HG03469 (cell line): ENCODE results near the gene USP53.
"Not testable (repeated sequence)": the region's sequence is repeated elsewhere in the genome, so short reads cannot be mapped to it uniquely, and the experiment has no call there.

ENCODE experiments used
- ATAC-seq: cut with Tn5 transposase; IDR thresholded peaks from one replicate; pipeline ENCODE4 v1.9.1; 2021; ENCODE audit warnings: mild to moderate bottlenecking, moderate library complexity, moderate number of reproducible peaks; ENCODE audit not compliant: unreplicated experiment

The USP53 gene

GRCh38 chr4:119266153-119266552 lies 53.6 kb downstream of the USP53 start:
- no peak for ATAC-seq

GRCh38 chr4:119268466-119268865 lies 56.0 kb downstream of the USP53 start:
- ATAC-seq, result no peak

- ATAC-seq, result no peak
These were observed 59.0 kb downstream of the USP53 start for GRCh38 chr4:119271361-119272085.

GRCh38 chr4:119279541-119279940 lies 67.0 kb downstream of the USP53 start:
- ATAC-seq, result not testable (repeated sequence)

GRCh38 chr4:119279945-119280344 lies 67.4 kb downstream of the USP53 start:
- ATAC-seq, result not testable (repeated sequence)

- no peak for ATAC-seq
These were observed 68.9 kb downstream of the USP53 start for GRCh38 chr4:119281393-119281792.

- peak; percentile 73 for ATAC-seq
These were observed 72.6 kb downstream of the USP53 start for GRCh38 chr4:119284876-119285780.

- ATAC-seq, result no peak
These were observed 74.0 kb downstream of the USP53 start for GRCh38 chr4:119286377-119287002.

GRCh38 chr4:119289313-119289712 lies 76.8 kb downstream of the USP53 start:
- no peak for ATAC-seq

- ATAC-seq, result no peak
These were observed 78.1 kb downstream of the USP53 start for GRCh38 chr4:119290598-119290997.

GRCh38 chr4:119296356-119296755 lies 83.8 kb downstream of the USP53 start:
- ATAC-seq, result no peak

GRCh38 chr4:119297795-119298194 lies 85.3 kb downstream of the USP53 start:
- no peak for ATAC-seq

- ATAC-seq, result no peak
These were observed 86.8 kb downstream of the USP53 start for GRCh38 chr4:119299260-119299671.

GRCh38 chr4:119299741-119300100 lies 87.2 kb downstream of the USP53 start:
- peak; percentile 40 for ATAC-seq

GRCh38 chr4:119300101-119300978 lies 87.8 kb downstream of the USP53 start:
- ATAC-seq, result peak; percentile 98

- no peak for ATAC-seq
These were observed 89.7 kb downstream of the USP53 start for GRCh38 chr4:119302073-119302832.

GRCh38 chr4:119303587-119304305 lies 91.2 kb downstream of the USP53 start:
- no peak for ATAC-seq

- ATAC-seq, result no peak
These were observed 91.9 kb downstream of the USP53 start for GRCh38 chr4:119304431-119304830.

GRCh38 chr4:119307606-119308005 lies 95.1 kb downstream of the USP53 start:
- ATAC-seq, result no peak
